SU-DHL-6 (cell line): Measurements from ENCODE around the gene CNTN5.

Experiments
- EZH2phosphoT487 ChIP-seq: fragments of 200-600 bp; sonication (generic), shearing (Covaris generic); conservative IDR thresholded peaks from 2 replicates; pipeline ENCODE4 v1.6.1; 2018; ENCODE audit warnings: mild to moderate bottlenecking, antibody characterized with exemption, low read length, moderate library complexity, mixed read lengths
- TF ChIP-seq, protein P1 (sequence below): fragments of 200-600 bp; sonication (generic); IDR thresholded peaks from one replicate; pipeline ENCODE4 v1.5.1; 2017; ENCODE audit warnings: antibody characterized with exemption, mild to moderate bottlenecking, low read length, moderate library complexity; ENCODE audit not compliant: insufficient read depth, poor library complexity, severe bottlenecking

GRCh38 chr11:99687320-99687719 is 666.6 kb downstream of the CNTN5 start:
- TF ChIP-seq, protein P1, sequence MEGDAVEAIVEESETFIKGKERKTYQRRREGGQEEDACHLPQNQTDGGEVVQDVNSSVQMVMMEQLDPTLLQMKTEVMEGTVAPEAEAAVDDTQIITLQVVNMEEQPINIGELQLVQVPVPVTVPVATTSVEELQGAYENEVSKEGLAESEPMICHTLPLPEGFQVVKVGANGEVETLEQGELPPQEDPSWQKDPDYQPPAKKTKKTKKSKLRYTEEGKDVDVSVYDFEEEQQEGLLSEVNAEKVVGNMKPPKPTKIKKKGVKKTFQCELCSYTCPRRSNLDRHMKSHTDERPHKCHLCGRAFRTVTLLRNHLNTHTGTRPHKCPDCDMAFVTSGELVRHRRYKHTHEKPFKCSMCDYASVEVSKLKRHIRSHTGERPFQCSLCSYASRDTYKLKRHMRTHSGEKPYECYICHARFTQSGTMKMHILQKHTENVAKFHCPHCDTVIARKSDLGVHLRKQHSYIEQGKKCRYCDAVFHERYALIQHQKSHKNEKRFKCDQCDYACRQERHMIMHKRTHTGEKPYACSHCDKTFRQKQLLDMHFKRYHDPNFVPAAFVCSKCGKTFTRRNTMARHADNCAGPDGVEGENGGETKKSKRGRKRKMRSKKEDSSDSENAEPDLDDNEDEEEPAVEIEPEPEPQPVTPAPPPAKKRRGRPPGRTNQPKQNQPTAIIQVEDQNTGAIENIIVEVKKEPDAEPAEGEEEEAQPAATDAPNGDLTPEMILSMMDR = no peak
- no peak for TF ChIP-seq EZH2phosphoT487
